GM23338 (cell line): ENCODE data around the gene GLB1L3. TPM values are rescaled to one million over a fixed set of nuclear protein-coding genes. Genes with fewer than 3 reads are reported as not detected.

Source experiments
- ATAC-seq: fragments of 200-7000 bp; cut with Tn5 transposase; 3 replicates; pipeline ENCODE4 v1.9.1; 2020
- DNase-seq: peaks from one replicate; pipeline ENCODE4 v3.0.0-alpha.2; 2015; ENCODE audit warnings: low spot score
- H2AFZ ChIP-seq: fragments of 200-600 bp; sonication (generic); 2 replicates; pipeline ENCODE4 v1.8.0; 2016; ENCODE audit warnings: antibody characterized with exemption, mild to moderate bottlenecking, moderate library complexity
- H3F3A ChIP-seq: fragments of 200-600 bp; sonication (generic); replicated peaks from 2 replicates; pipeline ENCODE4 v1.8.0; 2017; ENCODE audit warnings: antibody characterized with exemption, mixed run types, low read depth
- H3K27ac ChIP-seq: fragments of 200-600 bp; sonication (generic); 2 replicates; pipeline ENCODE4 v1.6.1; 2016; ENCODE audit warnings: low read depth
- H3K27me3 ChIP-seq: fragments of 200-600 bp; sonication (generic); 2 replicates; pipeline ENCODE4 v1.8.0; 2016; ENCODE audit warnings: mild to moderate bottlenecking, mixed run types, moderate library complexity; ENCODE audit not compliant: insufficient read depth
- H3K36me3 ChIP-seq: fragments of 200-600 bp; sonication (generic); 2 replicates; pipeline ENCODE4 v1.8.0; 2016; ENCODE audit warnings: mild to moderate bottlenecking; ENCODE audit not compliant: insufficient read depth
- H3K4me1 ChIP-seq: fragments of 200-600 bp; sonication (generic); 2 replicates; pipeline ENCODE4 v1.8.0; 2016; ENCODE audit warnings: mild to moderate bottlenecking, moderate library complexity; ENCODE audit not compliant: insufficient read depth
- H3K4me2 ChIP-seq: fragments of 200-600 bp; sonication (generic); 2 replicates; pipeline ENCODE4 v1.7.1; 2017; ENCODE audit warnings: mixed run types
- H3K4me3 ChIP-seq: fragments of 200-600 bp; sonication (generic); 2 replicates; pipeline ENCODE4 v1.6.1; 2016; ENCODE audit warnings: mixed run types
- H3K79me2 ChIP-seq: fragments of 200-600 bp; sonication (generic); replicated peaks from 2 replicates; pipeline ENCODE4 v1.8.0; 2017; ENCODE audit warnings: mild to moderate bottlenecking; ENCODE audit not compliant: insufficient read depth
- H3K9me2 ChIP-seq: fragments of 200-600 bp; sonication (generic); 2 replicates; pipeline ENCODE4 v1.8.0; 2017; ENCODE audit not compliant: insufficient read depth
- H4K20me1 ChIP-seq: fragments of 200-600 bp; sonication (generic); replicated peaks from 2 replicates; pipeline ENCODE4 v1.8.0; 2017; ENCODE audit warnings: mild to moderate bottlenecking; ENCODE audit not compliant: insufficient read depth
- H3K27ac Mint-ChIP-seq: 2 replicates; pipeline ENCODE4 v1.8.0; 2020; ENCODE audit warnings: inconsistent platforms, mild to moderate bottlenecking, moderate library complexity, mixed read lengths
- H3K27me3 Mint-ChIP-seq: 3 replicates; pipeline ENCODE4 v1.8.0; 2022; ENCODE audit warnings: low read depth, mild to moderate bottlenecking, moderate library complexity, mixed read lengths, inconsistent platforms; ENCODE audit not compliant: insufficient read depth, poor library complexity
- H3K36me3 Mint-ChIP-seq: 3 replicates; pipeline ENCODE4 v1.8.0; 2021; ENCODE audit warnings: low read depth, mild to moderate bottlenecking, inconsistent platforms, moderate library complexity, mixed read lengths
- H3K4me1 Mint-ChIP-seq: 3 replicates; pipeline ENCODE4 v1.8.0; 2020; ENCODE audit warnings: mild to moderate bottlenecking, inconsistent platforms, mixed read lengths
- H3K4me3 Mint-ChIP-seq: 3 replicates; pipeline ENCODE4 v1.8.0; 2021; ENCODE audit warnings: moderate library complexity, mild to moderate bottlenecking, inconsistent platforms, mixed read lengths
- H3K9me3 Mint-ChIP-seq: 3 replicates; pipeline ENCODE4 v1.8.0; 2020; ENCODE audit warnings: moderate library complexity, mild to moderate bottlenecking, inconsistent platforms, mixed read lengths
- CREB1 ChIP-seq: fragments of 250-450 bp; sonication (Bioruptor Pico); IDR thresholded peaks from 2 replicates; pipeline ENCODE4 v1.5.0; 2020; ENCODE audit warnings: low read depth, mild to moderate bottlenecking, moderate library complexity
- EZH2 ChIP-seq: fragments of 200-600 bp; sonication (generic); IDR thresholded peaks from one replicate; pipeline ENCODE4 v1.8.0; 2017; ENCODE audit warnings: antibody characterized with exemption, mild to moderate bottlenecking, low read depth; ENCODE audit not compliant: unreplicated experiment
- JUNB ChIP-seq: IDR thresholded peaks from one replicate; pipeline ENCODE4 v1.6.1; 2016; ENCODE audit warnings: antibody characterized with exemption; ENCODE audit not compliant: unreplicated experiment
- NANOG ChIP-seq: IDR thresholded peaks from 2 replicates; pipeline ENCODE4 v1.6.1; 2016; ENCODE audit warnings: antibody characterized with exemption, borderline replicate concordance
- POLR2AphosphoS5 ChIP-seq: IDR thresholded peaks from 2 replicates; pipeline ENCODE4 v1.6.1; 2016; ENCODE audit warnings: antibody characterized with exemption, low read depth
- REST ChIP-seq: IDR thresholded peaks from one replicate; pipeline ENCODE4 v1.6.1; 2018; ENCODE audit warnings: antibody characterized with exemption; ENCODE audit not compliant: unreplicated experiment
- ZNF114 ChIP-seq: fragments of 250-450 bp; sonication (Bioruptor Pico); IDR thresholded peaks from 2 replicates; pipeline ENCODE4 v1.5.0; 2020; ENCODE audit warnings: mild to moderate bottlenecking, moderate library complexity
- ZNF462 ChIP-seq: fragments of 250-450 bp; sonication (Bioruptor Pico); IDR thresholded peaks from 2 replicates; pipeline ENCODE4 v1.5.0; 2020; ENCODE audit warnings: mild to moderate bottlenecking, moderate library complexity
- polyA plus RNA-seq: library from polyadenylated mRNA; unstranded; fragments of >200 nt; fragmentation: Nextera tagmentation; extraction: Ambion mirVana; gene quantifications from 2 replicates; pipeline ENCODE4 v1.2.1, GENCODE V29; 2016
- total RNA-seq: library from RNA; depleted of rRNA; stranded (reverse); fragments of >200 nt; shearing (Covaris generic); gene quantifications from 2 replicates; pipeline ENCODE4 v1.2.3, GENCODE V29; 2014

GLB1L3 gene
- total and polyA plus RNA-seq, 2 experiments from 2014 or later = 28.8 to 33.1 TPM

GRCh38 chr11:134365011-134365925 is 89.1 kb downstream of the GLB1L3 start:
- DNase-seq (no peak), ATAC-seq (no peak)
- Mint-ChIP-seq H3K4me3 (no peak overlapping the region), H3K36me3 (peaks cover 3% of the 10 kb centered on the region; the same call in 1 of the 3 replicates), H3K4me1 (peaks cover 4% of the 10 kb centered on the region; the same call in 2 of the 3 replicates), H3K27me3 (peaks cover 13% of the 10 kb centered on the region), H3K27ac (no peak overlapping the region), H3K9me3 (no peaks in the 10 kb centered on the region)
- Histone ChIP-seq H3K27me3 (no peaks in the 10 kb centered on the region), H2AFZ (no peak overlapping the region), H3F3A (no peaks in the 10 kb centered on the region; the same call in 1 of the 2 replicates), H3K36me3 (no peaks in the 10 kb centered on the region), H3K27ac (no peak overlapping the region), H3K4me1 (no peaks in the 10 kb centered on the region), H3K79me2 (no peaks in the 10 kb centered on the region), H3K4me2 (no peak overlapping the region), H4K20me1 (no peaks in the 10 kb centered on the region), H3K9me2 (no peaks in the 10 kb centered on the region), H3K4me3 (no peak overlapping the region)
- TF ChIP-seq JUNB = no peak
- no peak for TF ChIP-seq EZH2
- TF ChIP-seq NANOG = no peak
- TF ChIP-seq ZNF462 (CRISPR knock-in tag) = no peak
- TF ChIP-seq REST = no peak
- no peak for TF ChIP-seq POLR2AphosphoS5
- no peak for TF ChIP-seq ZNF114 (CRISPR knock-in tag)
- no peak for TF ChIP-seq CREB1
